CD4-positive, alpha-beta memory T cell (primary cell): ENCODE measurements around the gene DDN. TPM values are rescaled to one million over a fixed set of nuclear protein-coding genes. Genes with fewer than 3 reads are reported as not detected.

Source experiments
- CTCF ChIA-PET: fragments of 350-600 bp; sonication (Branson Sonifier 250); formaldehyde crosslinking; loops from one replicate; lab custom pipeline; 2021; ENCODE audit warnings: inconsistent platforms; ENCODE audit not compliant: partially characterized antibody; lab: Charles Lee
- POLR2A ChIA-PET: fragments of 350-600 bp; sonication (Branson Sonifier 250); formaldehyde crosslinking; loops from one replicate; lab custom pipeline; 2021; ENCODE audit not compliant: partially characterized antibody; lab: Charles Lee
- DNase-seq, 5 donors: peaks; one replicate each; pipeline versions ENCODE4 v3.0.0 to v3.0.0-alpha.2; 2020 to 2022; ENCODE audit warnings: mixed read lengths in 1 of 5
- H3K27ac ChIP-seq: one replicate; pipeline ENCODE4 v1.7.0; 2013; ENCODE audit warnings: low read depth, low read length
- H3K27me3 ChIP-seq: 2 replicates; pipeline ENCODE4 v1.7.0; 2013; ENCODE audit warnings: mild to moderate bottlenecking, low read length, moderate library complexity; ENCODE audit not compliant: insufficient read depth
- H3K36me3 ChIP-seq: 2 replicates; pipeline ENCODE4 v1.7.0; 2013; ENCODE audit warnings: mild to moderate bottlenecking, low read length, moderate library complexity; ENCODE audit not compliant: insufficient read depth
- H3K4me1 ChIP-seq: 2 replicates; pipeline ENCODE4 v1.7.0; 2013; ENCODE audit warnings: mild to moderate bottlenecking, low read length, moderate library complexity; ENCODE audit not compliant: insufficient read depth
- H3K4me3 ChIP-seq, 2 donors: one replicate each; pipeline ENCODE4 v1.7.0; 2013; ENCODE audit warnings: low read length in 2 of 2, mild to moderate bottlenecking in 1 of 2
- H3K9me3 ChIP-seq, 2 donors: one replicate each; pipeline ENCODE4 v1.7.0; 2013; ENCODE audit warnings: low read length in 2 of 2, control low read depth in 1 of 2; ENCODE audit not compliant: control insufficient read depth in 1 of 2
- H3K27ac Mint-ChIP-seq, 7 donors: one replicate each; pipeline ENCODE4 v1.8.0; 2020 to 2021; ENCODE audit warnings: mixed read lengths in 7 of 7, mild to moderate bottlenecking in 6 of 7, inconsistent platforms in 3 of 7, moderate library complexity in 3 of 7
- H3K27me3 Mint-ChIP-seq, 2 donors: one replicate each; pipeline ENCODE4 v1.8.0; 2020 to 2021; ENCODE audit warnings: mixed read lengths in 2 of 2
- H3K36me3 Mint-ChIP-seq, 2 donors: one replicate each; pipeline ENCODE4 v1.8.0; 2020 to 2021; ENCODE audit warnings: mixed read lengths in 2 of 2, inconsistent platforms in 1 of 2, mild to moderate bottlenecking in 1 of 2
- H3K4me1 Mint-ChIP-seq, 4 donors: one replicate each; pipeline ENCODE4 v1.8.0; 2020 to 2021; ENCODE audit warnings: mixed read lengths in 4 of 4, mild to moderate bottlenecking in 1 of 4
- H3K4me3 Mint-ChIP-seq, 8 donors: one replicate each; pipeline ENCODE4 v1.8.0; 2020 to 2021; ENCODE audit warnings: mixed read lengths in 8 of 8, mild to moderate bottlenecking in 7 of 8, moderate library complexity in 6 of 8, inconsistent platforms in 3 of 8
- H3K9me3 Mint-ChIP-seq, 8 donors: one replicate each; pipeline ENCODE4 v1.8.0; 2020 to 2021; ENCODE audit warnings: mixed read lengths in 8 of 8, mild to moderate bottlenecking in 5 of 8, inconsistent platforms in 3 of 8, moderate library complexity in 1 of 8
- intact Hi-C: fragments of 100-400 bp; cut with micrococcal nuclease; formaldehyde crosslinking; loops from one replicate; pipeline ENCODE4 v1.15.1; 2023
- polyA plus RNA-seq, 2 donors: library from polyadenylated mRNA; unstranded; fragments of 300-500 nt; fragmentation: Illumina TruSeq; gene quantifications; one replicate each; pipeline ENCODE4 v1.2.3, GENCODE V29; 2021
- total RNA-seq, 2 experiments: library from RNA; stranded (reverse); gene quantifications; one replicate each; pipeline ENCODE4 v1.2.3, GENCODE V29; 2021

The DDN gene
- total and polyA plus RNA-seq, 4 experiments from 2014 or later = not detected

DNA sequence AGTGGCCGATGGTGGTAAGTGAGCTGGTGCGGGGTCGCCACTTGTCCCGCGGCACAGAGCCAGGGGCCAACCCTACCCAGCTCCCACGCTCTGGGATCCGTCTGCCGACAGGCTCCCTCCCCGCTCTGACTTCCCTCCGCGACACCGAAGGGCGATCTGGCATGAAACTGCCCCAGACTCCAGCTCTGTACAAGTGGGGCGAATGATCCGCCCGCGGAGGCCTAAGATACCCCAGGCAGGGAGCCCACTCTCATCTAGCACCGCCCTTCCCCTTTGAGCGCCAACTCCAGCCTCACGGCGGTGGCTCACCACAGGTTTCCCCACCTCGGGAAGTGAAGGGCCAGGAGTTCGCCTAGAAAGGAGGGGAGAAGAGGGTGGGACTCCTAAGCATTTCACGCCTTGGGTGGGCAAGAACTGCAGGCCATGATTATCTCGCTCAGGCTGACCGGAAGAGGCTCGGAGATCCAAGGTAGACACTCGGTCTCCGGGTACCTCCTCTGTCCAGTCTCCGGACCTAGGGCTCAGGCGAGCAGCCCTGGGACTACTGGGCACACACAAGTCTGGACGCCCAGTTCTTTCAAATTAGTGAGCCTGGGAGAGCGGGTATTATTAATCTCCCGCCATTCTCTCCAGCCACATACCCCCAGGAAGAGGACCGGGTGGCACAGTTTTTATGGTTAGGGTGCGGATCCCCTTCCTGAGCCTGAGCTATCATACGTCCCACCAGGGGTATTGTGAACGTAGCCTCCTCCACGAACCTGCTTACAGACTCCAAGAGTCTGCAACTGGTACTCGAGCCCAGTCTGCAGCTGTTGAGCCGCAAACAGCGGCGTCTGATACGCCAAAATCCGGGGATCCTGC, 20.2 kb downstream of the DDN start:
- peaks cover 0 to 13% (median 0%) of the 10 kb centered on the region in 8 donors for H3K9me3 Mint-ChIP-seq
- H3K36me3 ChIP-seq = no peaks in the 10 kb centered on the region
- no peaks in the 10 kb centered on the region for H3K9me3 ChIP-seq
- DNase-seq = peak in 1 of 5 donors; percentile 55
- CTCF ChIA-PET = interaction anchor here (0.6 to 13.4 kb wide), 20 partner anchors 11 to 126 kb away, joined by 3 to 244 read pairs (median 6); partner anchors contain the start of genes ARF3, DDN, DDX23 and FKBP11
- H3K27me3 ChIP-seq = peaks cover 6% of the 10 kb centered on the region
- peaks cover 0 to 1% of the 10 kb centered on the region in 2 donors for H3K36me3 Mint-ChIP-seq
- H3K27ac Mint-ChIP-seq = peak overlapping the region; percentile 70 to 96 (median 83)
- peak overlapping the region; percentile 85 to 91 (median 89) for H3K4me3 Mint-ChIP-seq
- H3K4me3 ChIP-seq = peak overlapping the region; percentile 66 to 73
- peaks cover 47% of the 10 kb centered on the region for H3K4me1 ChIP-seq
- intact Hi-C loops = loop anchor here (1.0 to 5.0 kb wide), 3 partner anchors 22 to 77 kb away; partner anchors contain the start of genes ARF3 and FKBP11
- H3K27ac ChIP-seq = peak overlapping the region; percentile 29
- POLR2A ChIA-PET = interaction anchor here (0.7 to 6.4 kb wide), 18 partner anchors 9 to 262 kb away, joined by 3 to 55 read pairs (median 5); partner anchors contain the start of genes ARF3, DDN, DDX23 and FKBP11
- peaks cover 33 to 58% (median 44%) of the 10 kb centered on the region in 4 donors for H3K4me1 Mint-ChIP-seq
- H3K27me3 Mint-ChIP-seq = peaks cover 6 to 17% of the 10 kb centered on the region in 2 donors

DNA sequence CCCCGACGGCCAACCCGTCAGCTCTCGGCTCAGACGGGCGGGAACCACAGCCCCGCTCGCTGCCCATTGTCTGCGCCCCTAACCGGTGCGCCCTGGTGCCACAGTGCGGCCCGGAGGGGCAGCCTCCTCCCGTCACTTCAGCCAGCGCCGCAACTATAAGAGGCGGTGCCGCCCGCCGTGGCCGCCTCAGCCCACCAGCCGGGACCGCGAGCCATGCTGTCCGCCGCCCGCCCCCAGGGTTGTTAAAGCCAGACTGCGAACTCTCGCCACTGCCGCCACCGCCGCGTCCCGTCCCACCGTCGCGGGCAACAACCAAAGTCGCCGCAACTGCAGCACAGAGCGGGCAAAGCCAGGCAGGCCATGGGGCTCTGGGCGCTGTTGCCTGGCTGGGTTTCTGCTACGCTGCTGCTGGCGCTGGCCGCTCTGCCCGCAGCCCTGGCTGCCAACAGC, 20.9 kb downstream of the DDN start, which contains the start of gene WNT1:
TSS of gene WNT1 (plus strand) at position 32 of the 450 bp plus-strand sequence. CDS start at position 361, 329 bp downstream.
- Histone ChIP-seq H3K9me3 (no peaks in the 10 kb centered on the region), H3K4me3 (peak within 1 kb of the TSS; percentile 66 to 73), H3K27me3 (peaks cover 10% of the 10 kb centered on the region), H3K4me1 (peaks cover 47% of the 10 kb centered on the region), H3K27ac (peak within 1 kb of the TSS; percentile 29), H3K36me3 (no peaks in the 10 kb centered on the region)
- peaks cover 0 to 1% of the 10 kb centered on the region in 2 donors for H3K36me3 Mint-ChIP-seq
- ChIA-PET POLR2A (interaction anchor here (0.8 to 6.4 kb wide), 12 partner anchors 8 to 261 kb away, joined by 3 to 55 read pairs (median 14); partner anchors contain the start of genes ARF3, DDX23, FKBP11 and PRKAG1), CTCF (interaction anchor here (0.7 to 13.4 kb wide), 20 partner anchors 11 to 125 kb away, joined by 3 to 244 read pairs (median 5); partner anchors contain the start of genes ARF3, DDN, DDX23 and FKBP11)
- peaks cover 0 to 13% (median 0%) of the 10 kb centered on the region in 8 donors for H3K9me3 Mint-ChIP-seq
- peaks cover 6 to 20% of the 10 kb centered on the region in 2 donors for H3K27me3 Mint-ChIP-seq
- H3K4me3 Mint-ChIP-seq = peak within 1 kb of the TSS; percentile 85 to 91 (median 89)
- no peak for DNase-seq
- peak within 1 kb of the TSS; percentile 72 to 97 (median 93) for H3K27ac Mint-ChIP-seq
- peaks cover 33 to 58% (median 43%) of the 10 kb centered on the region in 4 donors for H3K4me1 Mint-ChIP-seq
- intact Hi-C loops = loop anchor here (1.0 to 5.0 kb wide), 3 partner anchors 21 to 76 kb away; partner anchors contain the start of genes ARF3 and FKBP11

DNA sequence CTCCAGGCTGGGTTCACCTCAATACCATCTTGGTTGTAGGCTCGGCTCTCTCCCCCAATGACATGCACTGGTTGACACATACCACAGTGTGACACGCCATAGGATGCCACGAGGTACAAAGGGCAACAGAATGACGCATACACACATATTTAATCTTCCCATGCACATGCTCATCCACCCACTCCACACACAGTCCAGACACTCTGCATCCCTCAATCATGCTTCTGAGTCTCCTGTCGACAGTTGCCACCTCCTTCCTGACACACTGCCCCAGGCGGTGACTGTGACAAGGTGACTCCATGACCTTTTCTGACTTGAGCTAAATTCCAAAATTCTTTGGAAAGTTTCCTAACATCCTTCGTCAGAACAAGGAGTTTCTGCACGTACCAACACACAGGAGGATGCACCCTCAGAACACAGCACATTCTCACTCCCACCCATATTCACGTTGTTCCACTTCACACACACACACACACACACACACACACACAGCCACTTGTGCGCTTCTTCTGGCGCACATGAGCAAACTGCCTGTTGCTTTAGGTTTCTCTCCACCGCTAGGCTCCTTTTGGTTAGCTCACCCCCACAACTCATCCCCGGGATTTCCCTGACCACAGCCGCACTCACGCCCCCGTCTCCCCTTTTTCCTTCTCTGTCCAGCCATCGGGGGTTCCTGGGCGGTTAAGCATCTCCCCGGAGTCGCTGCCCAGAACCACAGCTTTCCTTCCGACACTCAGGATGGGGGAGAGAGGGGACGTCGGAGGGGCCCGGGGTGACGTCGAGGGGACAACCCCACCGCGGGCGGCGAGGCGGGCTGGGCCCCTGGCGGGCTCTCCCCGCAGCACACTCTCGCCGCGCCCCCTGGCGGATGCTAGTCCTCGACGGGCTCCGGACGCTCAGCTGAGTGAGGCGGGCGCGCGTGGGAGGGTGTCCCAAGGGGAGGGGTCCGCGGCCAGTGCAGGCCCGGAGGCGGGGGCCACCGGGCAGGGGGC, 21.6 kb downstream of the DDN start:
- ChIA-PET CTCF (interaction anchor here (1.0 to 13.4 kb wide), 22 partner anchors 10 to 128 kb away, joined by 3 to 244 read pairs (median 5); partner anchors contain the start of genes ARF3, DDN, DDX23 and FKBP11), POLR2A (interaction anchor here (0.8 to 6.4 kb wide), 10 partner anchors 11 to 260 kb away, joined by 3 to 55 read pairs (median 14); partner anchors contain the start of genes ARF3, DDX23, FKBP11 and TUBA1B)
- Mint-ChIP-seq H3K4me3 (peak overlapping the region; percentile 48 to 80 (median 60)), H3K9me3 (peaks cover 0 to 13% (median 0%) of the 10 kb centered on the region in 8 donors), H3K27me3 (peaks cover 11 to 26% of the 10 kb centered on the region in 2 donors), H3K4me1 (peaks cover 35 to 65% (median 46%) of the 10 kb centered on the region in 4 donors), H3K27ac (peak overlapping the region; percentile 57 to 97 (median 83)), H3K36me3 (peaks cover 0 to 1% of the 10 kb centered on the region in 2 donors)
- peaks cover 17% of the 10 kb centered on the region for H3K27me3 ChIP-seq
- intact Hi-C loops = loop anchor here (1.0 to 5.0 kb wide), 3 partner anchors 20 to 75 kb away; partner anchors contain the start of genes ARF3 and FKBP11
- no peak overlapping the region for H3K4me3 ChIP-seq
- no peak overlapping the region for H3K27ac ChIP-seq
- peaks cover 50% of the 10 kb centered on the region for H3K4me1 ChIP-seq
- no peaks in the 10 kb centered on the region for H3K9me3 ChIP-seq
- H3K36me3 ChIP-seq = no peaks in the 10 kb centered on the region
- DNase-seq = peak; percentile 75 to 93 (median 80)

DNA sequence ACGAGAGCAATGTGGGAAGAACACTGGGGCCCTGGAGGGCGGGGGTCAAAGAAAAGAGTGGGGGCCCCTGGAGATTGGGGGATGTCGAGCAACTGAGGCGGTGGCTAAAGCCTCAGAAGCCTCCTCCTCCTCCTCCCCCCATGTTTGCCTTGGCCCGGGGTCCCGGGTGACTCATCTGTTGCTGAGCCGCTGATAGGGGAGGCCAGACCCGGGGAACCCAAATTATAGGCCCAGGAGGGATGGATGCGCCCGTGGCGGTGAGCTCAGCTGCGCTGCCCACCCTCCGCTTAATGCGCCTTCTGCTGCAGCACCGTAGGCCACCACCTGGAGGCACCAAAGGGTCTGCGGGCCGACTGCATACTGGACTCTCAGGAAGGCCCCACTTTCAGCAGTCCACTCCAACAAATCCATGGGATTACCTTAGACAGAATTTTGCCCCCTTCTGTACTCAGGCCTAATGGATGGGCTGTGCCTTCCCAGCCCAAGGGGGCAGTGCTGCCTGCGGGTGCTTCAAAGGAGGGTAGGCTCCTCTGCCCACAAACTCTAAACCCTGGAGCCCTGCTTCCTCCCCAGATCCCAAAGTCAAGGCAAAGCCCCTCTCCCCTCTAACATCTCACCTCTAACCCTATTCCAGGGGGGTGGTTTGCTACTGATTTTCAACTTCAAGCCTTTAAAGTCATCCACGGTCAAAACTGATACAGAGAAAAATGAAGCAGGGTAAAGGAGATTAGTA, 25.1 kb downstream of the DDN start:
- peaks cover 30 to 40% of the 10 kb centered on the region in 2 donors for H3K27me3 Mint-ChIP-seq
- H3K36me3 ChIP-seq = no peaks in the 10 kb centered on the region
- intact Hi-C loops = loop anchor here (2.0 kb wide), 1 partner anchor 15 kb away; no protein-coding TSS in a partner anchor
- peaks cover 24 to 58% (median 43%) of the 10 kb centered on the region in 4 donors for H3K4me1 Mint-ChIP-seq
- ChIA-PET POLR2A (interaction anchor here (1.0 kb wide), 1 partner anchor 17 kb away, joined by 4 read pairs; the partner anchor contains the start of gene ARF3), CTCF (interaction anchor here (0.9 to 13.4 kb wide), 6 partner anchors 9 to 121 kb away, joined by 3 to 244 read pairs (median 4); partner anchors contain the start of genes ARF3 and DDN)
- no peaks in the 10 kb centered on the region for H3K9me3 ChIP-seq
- no peak for DNase-seq
- no peak overlapping the region for H3K4me3 ChIP-seq
- peaks cover 0 to 3% (median 0%) of the 10 kb centered on the region in 8 donors for H3K9me3 Mint-ChIP-seq
- no peak overlapping the region for H3K4me3 Mint-ChIP-seq
- no peaks in the 10 kb centered on the region for H3K36me3 Mint-ChIP-seq
- peaks cover 56% of the 10 kb centered on the region for H3K4me1 ChIP-seq
- no peak overlapping the region for H3K27ac ChIP-seq
- H3K27ac Mint-ChIP-seq = no peak overlapping the region
- peaks cover 31% of the 10 kb centered on the region for H3K27me3 ChIP-seq

DNA sequence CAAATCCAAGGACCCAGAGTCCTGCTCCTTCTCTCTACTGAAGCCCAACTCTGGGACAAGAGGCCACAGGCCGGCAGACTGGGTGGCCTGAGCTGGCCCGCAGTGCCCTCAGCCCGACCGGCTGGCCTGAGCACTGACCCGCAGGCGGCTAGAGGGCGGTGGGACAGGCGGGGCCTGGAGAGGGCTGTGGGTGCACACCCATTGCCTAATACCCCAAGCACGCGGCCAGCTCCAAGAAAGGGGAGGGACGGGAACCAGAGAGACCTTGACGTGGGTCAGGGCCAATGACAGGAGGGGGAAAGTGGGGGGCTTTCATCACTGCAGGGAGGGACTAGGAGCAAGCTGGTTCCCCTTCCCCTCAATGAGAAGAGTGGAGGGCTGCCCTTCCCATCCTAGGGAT, 25.6 kb downstream of the DDN start:
- intact Hi-C loops = no loop called here
- ChIA-PET CTCF (interaction anchor here (0.9 to 13.4 kb wide), 6 partner anchors 10 to 120 kb away, joined by 3 to 244 read pairs (median 4); partner anchors contain the start of genes ARF3 and DDN), POLR2A (interaction anchor here (1.0 kb wide), 1 partner anchor 16 kb away, joined by 4 read pairs; the partner anchor contains the start of gene ARF3)
- peaks cover 0 to 3% (median 0%) of the 10 kb centered on the region in 8 donors for H3K9me3 Mint-ChIP-seq
- H3K27me3 ChIP-seq = peaks cover 26% of the 10 kb centered on the region
- peaks cover 21 to 53% (median 40%) of the 10 kb centered on the region in 4 donors for H3K4me1 Mint-ChIP-seq
- H3K9me3 ChIP-seq = no peaks in the 10 kb centered on the region
- H3K4me3 ChIP-seq = no peak overlapping the region
- DNase-seq = no peak
- H3K4me3 Mint-ChIP-seq = no peak overlapping the region
- peaks cover 51% of the 10 kb centered on the region for H3K4me1 ChIP-seq
- H3K36me3 Mint-ChIP-seq = no peaks in the 10 kb centered on the region
- peaks cover 30 to 37% of the 10 kb centered on the region in 2 donors for H3K27me3 Mint-ChIP-seq
- H3K27ac Mint-ChIP-seq = no peak overlapping the region
- no peaks in the 10 kb centered on the region for H3K36me3 ChIP-seq
- H3K27ac ChIP-seq = no peak overlapping the region
